NCI-H1417 (cell line): ENCODE measurements around the gene PHACTR2.
A peak's percentile ranks its signal among the peaks of the same experiment; 100 is the strongest.

ENCODE experiments used
- DNase-seq, 3 experiments: peaks; one replicate each; lab custom pipeline; 2025; lab: John Stamatoyannopoulos, UW

Gene PHACTR2

DNA sequence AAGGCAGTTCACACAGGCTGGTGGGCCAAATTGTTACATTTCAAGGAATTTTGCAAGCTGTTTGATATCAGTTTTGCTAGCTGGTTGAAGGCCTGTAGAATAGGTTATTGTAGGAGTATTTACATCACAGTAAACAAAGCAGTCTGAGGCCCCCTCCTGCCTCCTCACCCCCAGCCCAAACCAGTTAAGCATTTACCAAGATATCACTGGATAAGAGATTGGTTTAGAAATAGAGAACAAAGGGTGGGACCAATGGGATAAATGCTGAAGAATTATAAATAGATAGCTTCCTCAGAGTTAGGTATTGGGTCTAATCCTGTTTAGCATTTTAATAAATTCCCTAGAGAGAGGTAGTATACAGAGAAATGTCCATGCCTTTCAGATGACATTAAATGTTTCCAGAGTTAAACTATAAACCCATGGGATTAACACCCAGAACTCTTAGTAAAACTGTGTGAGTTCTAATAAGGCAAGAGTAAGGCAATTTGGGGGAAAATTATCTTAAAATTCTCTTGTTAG is 2.3 kb upstream of the PHACTR2 start:
- DNase-seq = no peak

- no peak for DNase-seq
Measured at GRCh38 chr6:143675946-143676345, 1.8 kb upstream of the PHACTR2 start.

- no peak for DNase-seq
Measured at GRCh38 chr6:143676437-143677045, 1.2 kb upstream of the PHACTR2 start.

- DNase-seq = no peak
Measured at GRCh38 chr6:143677577-143677890, 231 bp upstream of the PHACTR2 start.

DNA sequence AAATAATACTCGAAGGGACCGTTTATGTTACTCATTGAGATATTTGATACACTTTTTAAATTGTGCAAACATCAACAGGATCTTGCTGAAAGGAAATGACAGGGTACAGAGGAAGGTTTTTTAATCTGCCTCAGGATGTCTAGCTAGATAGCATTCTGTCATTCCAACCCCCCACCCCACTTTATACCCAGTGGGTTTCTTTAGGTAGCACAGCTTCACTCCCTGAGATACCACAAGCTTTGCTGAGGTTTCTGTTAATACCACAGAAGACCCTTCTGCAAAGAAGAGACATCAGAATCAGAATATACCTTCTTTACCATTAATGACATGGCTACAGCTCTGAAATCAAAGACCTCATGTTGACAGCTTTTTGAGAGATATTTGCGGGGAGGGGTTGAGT is 1.3 kb downstream of the PHACTR2 start:
- peak in 1 of 3 experiments; percentile 41 for DNase-seq

GRCh38 chr6:143680141-143680540 is 2.4 kb downstream of the PHACTR2 start:
- DNase-seq = no peak

DNA sequence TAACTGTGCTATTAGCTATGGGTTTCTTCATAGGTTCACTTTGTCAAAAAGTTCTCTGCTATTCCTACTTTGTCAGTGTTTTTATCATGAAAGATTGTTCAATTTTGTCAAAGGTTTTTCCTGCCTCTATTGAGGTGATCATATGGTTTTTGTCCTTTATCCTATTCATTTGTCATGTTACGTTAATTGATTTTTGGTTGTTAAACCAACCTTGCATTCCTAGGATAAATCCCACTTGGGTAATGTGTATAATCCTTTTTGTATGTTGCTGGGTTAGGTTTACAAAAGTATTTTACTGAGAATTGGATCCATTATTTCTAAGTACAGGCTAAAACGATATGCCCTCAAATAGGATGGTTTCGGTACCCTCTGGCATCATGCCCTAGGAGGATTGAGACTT is 5.0 kb downstream of the PHACTR2 start:
- DNase-seq = no peak

GRCh38 chr6:143684486-143684885 is 6.7 kb downstream of the PHACTR2 start:
- no peak for DNase-seq

DNA sequence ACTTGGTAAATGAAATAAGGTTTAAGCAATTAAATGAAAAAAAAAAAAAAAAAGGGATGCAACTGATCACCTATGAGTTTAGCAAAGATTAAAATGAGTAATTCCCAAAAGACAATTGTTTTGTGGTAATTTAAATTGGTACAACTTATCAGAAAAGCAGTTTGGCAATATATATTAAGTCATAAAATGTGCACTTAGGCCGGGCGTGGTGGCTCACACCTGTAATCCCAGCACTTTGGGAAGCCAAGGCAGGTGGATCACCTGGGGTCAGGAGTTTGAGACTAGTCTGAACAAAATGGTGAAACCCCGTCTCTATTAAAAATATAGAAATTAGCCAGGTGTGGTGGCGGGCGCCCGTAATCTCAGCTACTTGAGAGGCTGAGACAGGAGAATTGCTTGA is 7.9 kb downstream of the PHACTR2 start:
- DNase-seq = no peak

GRCh38 chr6:143687591-143687990 is 9.8 kb downstream of the PHACTR2 start:
- DNase-seq = no peak

DNA sequence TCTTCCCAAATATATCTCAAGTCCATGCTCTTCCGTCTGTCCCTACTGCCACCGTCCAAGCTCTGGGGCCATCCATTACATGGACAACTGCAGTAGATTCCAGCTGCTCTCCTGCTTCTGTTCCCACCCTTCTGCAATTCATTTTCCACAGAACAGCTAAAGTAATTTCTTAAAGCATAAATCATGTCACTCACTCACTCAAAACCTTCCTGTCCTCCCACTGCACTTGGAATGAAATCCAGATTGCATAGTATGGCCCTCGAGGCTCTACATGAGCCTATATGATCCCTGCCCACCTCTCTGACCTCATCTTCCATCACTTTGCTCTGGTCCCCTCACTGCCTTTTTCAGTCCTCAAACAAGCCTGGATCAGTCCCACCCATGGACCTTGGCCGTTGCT is 10.9 kb downstream of the PHACTR2 start:
- DNase-seq = no peak

- no peak for DNase-seq
Measured at GRCh38 chr6:143689852-143690251, 12.1 kb downstream of the PHACTR2 start.

DNA sequence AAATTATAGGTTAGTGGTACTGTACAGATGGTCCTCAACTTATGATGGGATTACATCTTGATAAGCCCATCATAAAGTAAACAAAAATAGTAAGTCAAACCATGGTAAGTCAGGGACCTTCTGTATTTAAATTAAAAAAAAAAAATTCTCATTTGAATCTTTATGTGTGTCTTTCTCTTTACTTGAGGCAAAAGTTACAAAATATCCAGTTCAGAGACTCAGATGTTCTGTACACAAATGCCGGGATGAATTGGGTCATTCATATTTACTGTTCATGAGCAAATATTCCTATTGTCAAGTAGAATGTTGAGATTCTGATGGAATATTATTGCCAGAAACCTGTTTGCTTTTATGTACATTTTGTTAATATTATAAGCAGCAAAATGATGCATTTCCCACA is 13.4 kb downstream of the PHACTR2 start:
- no peak for DNase-seq

GRCh38 chr6:143691900-143692636 is 14.3 kb downstream of the PHACTR2 start:
- no peak for DNase-seq

DNA sequence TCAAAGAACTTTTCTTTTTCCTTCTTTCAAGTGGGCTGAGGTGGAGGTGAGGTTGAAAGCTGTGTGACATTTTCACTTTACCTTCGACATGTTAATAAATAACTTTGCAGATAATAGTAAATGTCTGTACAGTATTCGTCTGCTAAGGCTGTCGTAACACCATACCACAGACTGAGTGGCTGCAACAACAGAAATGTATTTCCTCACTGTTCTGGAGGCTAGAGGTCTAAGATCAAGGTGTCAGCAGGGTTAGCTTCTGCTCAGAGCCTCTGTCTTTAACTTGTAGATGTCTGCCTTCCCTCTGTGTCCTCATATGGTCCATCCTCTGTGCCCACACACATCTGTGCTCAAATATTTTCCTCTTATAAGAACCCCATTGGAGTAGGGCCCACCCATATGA is 14.9 kb downstream of the PHACTR2 start:
- no peak for DNase-seq

GRCh38 chr6:143694013-143694412 is 16.2 kb downstream of the PHACTR2 start:
- no peak for DNase-seq

- DNase-seq = no peak
Measured at GRCh38 chr6:143694560-143694959, 16.8 kb downstream of the PHACTR2 start.

DNA sequence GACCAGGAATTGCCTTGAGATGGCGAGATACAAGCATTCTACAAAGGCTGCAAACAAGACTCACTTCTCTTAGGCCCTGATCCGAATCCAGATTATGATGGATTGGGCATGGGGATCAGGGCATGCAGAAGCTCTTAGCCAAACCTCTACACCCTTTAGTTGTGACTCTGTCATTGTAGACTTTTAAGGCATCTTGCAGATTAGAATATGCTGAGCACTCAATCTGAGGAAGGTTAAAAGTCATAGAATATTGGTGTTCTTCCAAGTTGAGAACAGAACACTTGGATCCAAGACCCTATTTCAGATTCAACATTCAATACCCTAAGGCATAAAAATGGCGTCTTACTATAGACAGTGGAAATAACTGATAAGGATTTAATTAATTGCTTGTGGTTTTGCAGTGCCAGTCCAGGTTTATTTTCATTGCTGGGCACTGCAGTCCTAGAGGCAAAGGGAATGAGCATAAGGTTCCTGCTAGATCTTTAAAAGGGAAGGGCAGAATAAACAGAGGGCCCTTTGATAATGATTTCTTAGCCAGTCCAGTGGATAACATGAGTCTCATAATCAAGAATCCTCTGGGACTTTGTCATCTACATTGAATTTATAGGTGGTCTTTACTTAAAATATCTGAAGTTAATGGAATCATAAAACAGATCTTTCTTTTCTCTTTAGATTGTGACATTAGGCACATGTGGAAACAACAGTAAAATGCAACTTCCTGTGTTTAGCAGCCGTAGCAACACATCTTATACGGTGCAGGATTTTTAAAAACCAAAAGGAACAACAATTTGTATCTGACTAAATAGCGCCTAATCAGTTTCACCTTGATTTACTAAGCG is 17.6 kb downstream of the PHACTR2 start:
- DNase-seq = no peak

GRCh38 chr6:143695969-143696663 is 18.4 kb downstream of the PHACTR2 start:
- DNase-seq = no peak

DNA sequence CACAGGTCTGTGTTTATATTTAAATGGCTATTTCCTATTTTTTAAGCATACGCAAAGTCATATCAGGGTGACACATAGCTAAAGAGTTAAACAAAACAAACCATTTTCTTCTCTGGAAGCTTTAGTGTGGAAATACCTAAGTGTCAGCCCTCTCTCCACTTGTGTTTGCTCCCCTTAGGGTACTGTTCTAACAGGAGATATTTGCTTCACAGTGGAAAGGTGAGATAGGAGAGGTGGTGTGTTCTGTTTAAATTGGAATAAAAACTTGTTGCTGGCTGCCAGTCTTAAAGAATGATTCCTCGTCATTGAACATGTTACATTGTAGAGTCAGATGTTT is 18.9 kb downstream of the PHACTR2 start:
- DNase-seq = no peak

- DNase-seq = peak in 1 of 3 experiments; percentile 28
Measured at GRCh38 chr6:143697076-143697800, 19.5 kb downstream of the PHACTR2 start.

GRCh38 chr6:143698329-143698728 is 20.6 kb downstream of the PHACTR2 start:
- DNase-seq = no peak
